Stomach (tissue), 9 donors: ENCODE measurements around the gene TMEM190. TPM values are rescaled to one million over a fixed set of nuclear protein-coding genes. Genes with fewer than 3 reads are reported as not detected.
"Not testable (repeated sequence)": the region's sequence is repeated elsewhere in the genome, so short reads cannot be mapped to it uniquely, and the experiment has no call there.

Experiments used
- DNase-seq, 2 donors: peaks; one replicate each; pipeline versions ENCODE4 v3.0.0 to v3.0.0-alpha.2; 2013 to 2019
- H3K27ac ChIP-seq, 5 donors: fragments of 200-600 bp in 4 of 5; sonication (generic) in 4 of 5; one replicate each; pipeline ENCODE4 v1.5.1; 2013 to 2019; ENCODE audit warnings: mild to moderate bottlenecking in 1 of 5, moderate library complexity in 1 of 5
- H3K27me3 ChIP-seq, 3 donors: fragments of 200-600 bp; sonication (generic); one replicate each; pipeline ENCODE4 v1.5.1; 2017 to 2019; ENCODE audit warnings: mixed run types in 1 of 3
- H3K36me3 ChIP-seq, 4 donors: fragments of 200-600 bp; sonication (generic); 1 replicate in 3 of 4; 2 replicates in 1 of 4; pipeline ENCODE4 v1.5.1; 2016 to 2019
- H3K4me1 ChIP-seq, 4 donors: fragments of 200-600 bp; sonication (generic); one replicate each; pipeline ENCODE4 v1.5.1; 2016 to 2019
- H3K4me3 ChIP-seq, 4 donors: fragments of 200-600 bp; sonication (generic) in 3 of 4; one replicate each; pipeline ENCODE4 v1.5.1; 2016 to 2019; ENCODE audit warnings: mild to moderate bottlenecking in 1 of 4
- H3K9me3 ChIP-seq, 4 donors: fragments of 200-600 bp; sonication (generic); one replicate each; pipeline ENCODE4 v1.5.1; 2016 to 2019
- CTCF ChIP-seq, 7 experiments: fragments of 450-650 bp in 4 of 7; fragments of 200-600 bp in 3 of 7; sonication (generic) in 3 of 7; IDR thresholded peaks; one replicate each; pipeline ENCODE4 v1.5.1; 2016 to 2019; ENCODE audit warnings: antibody characterized with exemption in 7 of 7, control low read depth in 2 of 7, mild to moderate bottlenecking in 1 of 7
- EP300 ChIP-seq: sonication (generic); formaldehyde crosslinking; IDR thresholded peaks from one replicate; pipeline ENCODE4 v1.6.1; 2017; ENCODE audit warnings: antibody characterized with exemption
- POLR2A ChIP-seq, 4 donors: fragments of 450-650 bp; IDR thresholded peaks; one replicate each; pipeline ENCODE4 v1.6.1; 2016; ENCODE audit warnings: antibody characterized with exemption in 4 of 4, control low read depth in 2 of 4, mild to moderate bottlenecking in 1 of 4, moderate library complexity in 1 of 4
- POLR2AphosphoS5 ChIP-seq, 3 donors: sonication (generic); formaldehyde crosslinking; IDR thresholded peaks; one replicate each; pipeline ENCODE4 v1.6.1; 2016; ENCODE audit warnings: antibody characterized with exemption in 3 of 3
- WGBS, 5 donors: extraction: QIAGEN DNeasy Blood & Tissue Kit in 3 of 5; methylation state at CpG; one replicate each; pipeline versions ENCODE4 v1.1.5 to v1.1.7; 2013 to 2018; 5-methylcytosine and 5-hydroxymethylcytosine counted together
- intact Hi-C: fragments of 100-400 bp; cut with DNase I; formaldehyde crosslinking; loops from one replicate; pipeline ENCODE4 v1.15.1; 2023; ENCODE audit warnings: low total_unique reads
- polyA plus RNA-seq, 3 donors: library from polyadenylated mRNA; stranded (reverse); fragments of 200-250 nt; gene quantifications; one replicate each; pipeline ENCODE4 v1.2.3, GENCODE V29; 2013
- total RNA-seq, 5 donors: library from RNA; depleted of rRNA; stranded (reverse); fragments of >200 nt; gene quantifications; one replicate each; pipeline versions ENCODE4 v1.1.0 to v1.2.3, GENCODE V29; 2014 to 2016
- donor health status: healthy with polysubstance abuse.
- donor health status: Bipolar disorder and iron deficiency.
- donor health status: healthy.

Gene TMEM190
- total and polyA plus RNA-seq, 8 donors = 0.68 to 1.3 TPM; not detected in 6

- DNase-seq = peak; percentile 46 to 73
- Histone ChIP-seq H3K36me3 (peaks cover 30 to 43% (median 40%) of the 10 kb centered on the region in 4 donors), H3K9me3 (no peaks in the 10 kb centered on the region), H3K4me3 (peak overlapping the region; percentile 88 to 99 (median 94)), H3K27me3 (no peaks in the 10 kb centered on the region), H3K4me1 (peaks cover 15 to 26% (median 22%) of the 10 kb centered on the region in 4 donors), H3K27ac (peak overlapping the region; percentile 95 to 99 (median 98))
- TF ChIP-seq EP300 (no peak), CTCF (IDR thresholded peaks at IDR 0.05) (no peak), POLR2AphosphoS5 (IDR thresholded peaks at IDR 0.05) (no peak), POLR2A (IDR thresholded peaks at IDR 0.05) (no peak)
- intact Hi-C loops = no loop called here
- WGBS, 5 donors = 9 to 16% (median 12%) methylated on average over 18 to 35 of the region's 35 CpGs
These were observed 30.4 kb downstream of the TMEM190 start for GRCh38 chr19:55406826-55407549.

GRCh38 chr19:55407550-55407799 lies 30.8 kb downstream of the TMEM190 start, which contains the start of gene UBE2S:
Gene UBE2S (minus strand): TSS chr19:55407788. CDS start chr19:55407589, 199 bp downstream.
- H3K27me3 ChIP-seq, DNase-seq, intact Hi-C loops, H3K9me3 ChIP-seq: not testable (repeated sequence)
- H3K27ac ChIP-seq = peak within 1 kb of the TSS; percentile 95 to 99 (median 98)
- H3K4me1 ChIP-seq = peaks cover 15 to 26% (median 22%) of the 10 kb centered on the region in 4 donors
- whole genome bisulfite sequencing, 5 donors = 0 to 1% (median 1%) methylated on average over 1 to 36 of the region's 36 CpGs
- peaks cover 26 to 38% (median 35%) of the 10 kb centered on the region in 4 donors for H3K36me3 ChIP-seq
- peak in 2 of 3 donors; percentile 98 to 99 for TF ChIP-seq POLR2AphosphoS5 (IDR thresholded peaks at IDR 0.05)
- H3K4me3 ChIP-seq = peak within 1 kb of the TSS; percentile 88 to 99 (median 94)

GRCh38 chr19:55407800-55408532 lies 31.3 kb downstream of the TMEM190 start:
- peak overlapping the region; percentile 88 to 99 (median 94) for H3K4me3 ChIP-seq
- peak overlapping the region; percentile 95 to 99 (median 98) for H3K27ac ChIP-seq
- peaks cover 15 to 26% (median 22%) of the 10 kb centered on the region in 4 donors for H3K4me1 ChIP-seq
- no peaks in the 10 kb centered on the region for H3K27me3 ChIP-seq
- H3K9me3 ChIP-seq = no peaks in the 10 kb centered on the region
- TF ChIP-seq POLR2AphosphoS5 (IDR thresholded peaks at IDR 0.05) (peak in 1 of 3 donors; percentile 93), POLR2A (IDR thresholded peaks at IDR 0.05) (peak in 1 of 4 donors; percentile 65), EP300 (no peak), CTCF (IDR thresholded peaks at IDR 0.05) (no peak)
- WGBS, 5 donors = 0 to 1% (median 0%) methylated on average over 49 to 72 of the region's 72 CpGs
- DNase-seq = peak; percentile 98 to 100
- intact Hi-C loops = no loop called here
- H3K36me3 ChIP-seq = peaks cover 21 to 33% (median 30%) of the 10 kb centered on the region in 4 donors

GRCh38 chr19:55408533-55408872 lies 31.9 kb downstream of the TMEM190 start:
- DNase-seq = no peak
- Histone ChIP-seq H3K27ac (peak overlapping the region; percentile 83 to 99 (median 98)), H3K36me3 (peaks cover 15 to 28% (median 24%) of the 10 kb centered on the region in 4 donors), H3K9me3 (no peaks in the 10 kb centered on the region), H3K4me1 (peaks cover 15 to 26% (median 22%) of the 10 kb centered on the region in 4 donors), H3K27me3 (no peaks in the 10 kb centered on the region), H3K4me3 (peak overlapping the region; percentile 88 to 99 (median 94))
- WGBS, 5 donors = 67 to 71% (median 68%) methylated on average over 4 to 9 of the region's 9 CpGs
- intact Hi-C loops = no loop called here
- no peak for TF ChIP-seq CTCF (IDR thresholded peaks at IDR 0.05)
- no peak for TF ChIP-seq POLR2A (IDR thresholded peaks at IDR 0.05)
- no peak for TF ChIP-seq EP300
- TF ChIP-seq POLR2AphosphoS5 (IDR thresholded peaks at IDR 0.05) = no peak

- H3K27me3 ChIP-seq, H3K9me3 ChIP-seq, DNase-seq, H3K4me3 ChIP-seq, intact Hi-C loops: not testable (repeated sequence)
- WGBS, 5 donors = 90 to 96% (median 95%) methylated on average over 8 of the region's 8 CpGs
- H3K4me1 ChIP-seq = peaks cover 15 to 26% (median 22%) of the 10 kb centered on the region in 4 donors
- peaks cover 14 to 21% (median 18%) of the 10 kb centered on the region in 4 donors for H3K36me3 ChIP-seq
- H3K27ac ChIP-seq = peak overlapping the region in 1 of 5 donors; percentile 99
These were observed 32.6 kb downstream of the TMEM190 start for GRCh38 chr19:55409179-55409578.
